Vagina (tissue), 2 donors: Measurements from ENCODE around the gene BMPR1A. TPM values are rescaled to one million over a fixed set of nuclear protein-coding genes. Genes with fewer than 3 reads are reported as not detected.

Experiments
- DNase-seq, 2 donors: peaks; one replicate each; pipeline ENCODE4 v3.0.0-alpha.2; 2017; ENCODE audit errors: extremely low spot score in 2 of 2
- H3K27ac ChIP-seq: fragments of 200-600 bp; sonication (generic); one replicate; pipeline ENCODE4 v1.5.1; 2019
- H3K27me3 ChIP-seq: fragments of 200-600 bp; sonication (generic); one replicate; pipeline ENCODE4 v1.5.1; 2019
- H3K36me3 ChIP-seq, 2 donors: fragments of 200-600 bp; sonication (generic); one replicate each; pipeline ENCODE4 v1.5.1; 2017 to 2019
- H3K4me1 ChIP-seq: fragments of 200-600 bp; sonication (generic); one replicate; pipeline ENCODE4 v1.5.1; 2019
- H3K4me3 ChIP-seq, 2 donors: fragments of 200-600 bp; sonication (generic); 1 replicate in 1 of 2; 2 replicates in 1 of 2; pipeline ENCODE4 v1.5.1; 2016 to 2019
- H3K9me3 ChIP-seq: fragments of 200-600 bp; sonication (generic); one replicate; pipeline ENCODE4 v1.5.1; 2019
- POLR2A ChIP-seq, 2 donors: fragments of 450-650 bp; IDR thresholded peaks; one replicate each; pipeline ENCODE4 v1.6.1; 2017; ENCODE audit warnings: antibody characterized with exemption in 2 of 2, mild to moderate bottlenecking in 2 of 2, moderate library complexity in 2 of 2
- POLR2AphosphoS5 ChIP-seq, 2 donors: sonication (generic); formaldehyde crosslinking; IDR thresholded peaks; one replicate each; pipeline ENCODE4 v1.9.0; 2017; ENCODE audit warnings: antibody characterized with exemption in 2 of 2, mild to moderate bottlenecking in 2 of 2, low read depth in 1 of 2; ENCODE audit not compliant: insufficient read depth in 1 of 2
- intact Hi-C: fragments of 100-400 bp; cut with DNase I; formaldehyde crosslinking; loops from one replicate; pipeline ENCODE4 v1.15.1; 2023
- total RNA-seq: library from RNA; depleted of rRNA; stranded (reverse); fragments of >200 nt; gene quantifications from one replicate; pipeline ENCODE4 v1.2.3, GENCODE V29; 2016
- TF ChIP-seq, protein P1 (sequence below), 3 experiments: fragments of 450-650 bp in 2 of 3; fragments of 200-600 bp in 1 of 3; sonication (generic) in 1 of 3; IDR thresholded peaks; one replicate each; pipeline ENCODE4 v1.5.1; 2017 to 2019; ENCODE audit warnings: antibody characterized with exemption in 3 of 3, mild to moderate bottlenecking in 2 of 3, moderate library complexity in 2 of 3

Gene BMPR1A
- total RNA-seq, 1 donor from 2014 or later = 33.1 TPM

DNA sequence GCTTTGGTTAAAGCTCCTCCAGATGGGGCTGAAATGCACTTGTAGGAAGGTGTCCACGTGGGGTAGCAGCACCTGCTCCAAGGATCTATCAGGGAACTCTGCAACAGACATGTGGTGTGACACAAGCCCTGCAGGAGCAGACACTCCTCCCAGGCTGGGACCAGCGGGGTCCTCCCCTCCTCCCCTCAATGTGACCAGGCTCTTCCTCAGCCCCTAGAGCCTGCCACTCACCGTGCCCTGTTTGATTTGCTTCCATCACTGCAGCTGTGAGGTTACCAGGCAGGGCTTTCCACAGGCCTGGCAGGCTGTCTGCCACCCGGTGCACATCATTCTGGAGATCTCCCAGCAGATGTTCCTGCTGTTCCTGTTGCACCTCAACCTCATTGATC, 187.6 kb downstream of the BMPR1A start:
- Histone ChIP-seq H3K27me3 (no peaks in the 10 kb centered on the region), H3K36me3 (no peaks in the 10 kb centered on the region), H3K4me1 (peaks cover 20% of the 10 kb centered on the region), H3K27ac (no peak overlapping the region), H3K4me3 (no peak overlapping the region), H3K9me3 (no peaks in the 10 kb centered on the region)
- peak; percentile 84 to 88 for DNase-seq
- TF ChIP-seq POLR2AphosphoS5 (IDR thresholded peaks at IDR 0.05; ENCODE audit: insufficient read depth in 1 of 2, low read depth in 1 of 2) = no peak
- TF ChIP-seq, protein P1, sequence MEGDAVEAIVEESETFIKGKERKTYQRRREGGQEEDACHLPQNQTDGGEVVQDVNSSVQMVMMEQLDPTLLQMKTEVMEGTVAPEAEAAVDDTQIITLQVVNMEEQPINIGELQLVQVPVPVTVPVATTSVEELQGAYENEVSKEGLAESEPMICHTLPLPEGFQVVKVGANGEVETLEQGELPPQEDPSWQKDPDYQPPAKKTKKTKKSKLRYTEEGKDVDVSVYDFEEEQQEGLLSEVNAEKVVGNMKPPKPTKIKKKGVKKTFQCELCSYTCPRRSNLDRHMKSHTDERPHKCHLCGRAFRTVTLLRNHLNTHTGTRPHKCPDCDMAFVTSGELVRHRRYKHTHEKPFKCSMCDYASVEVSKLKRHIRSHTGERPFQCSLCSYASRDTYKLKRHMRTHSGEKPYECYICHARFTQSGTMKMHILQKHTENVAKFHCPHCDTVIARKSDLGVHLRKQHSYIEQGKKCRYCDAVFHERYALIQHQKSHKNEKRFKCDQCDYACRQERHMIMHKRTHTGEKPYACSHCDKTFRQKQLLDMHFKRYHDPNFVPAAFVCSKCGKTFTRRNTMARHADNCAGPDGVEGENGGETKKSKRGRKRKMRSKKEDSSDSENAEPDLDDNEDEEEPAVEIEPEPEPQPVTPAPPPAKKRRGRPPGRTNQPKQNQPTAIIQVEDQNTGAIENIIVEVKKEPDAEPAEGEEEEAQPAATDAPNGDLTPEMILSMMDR (IDR thresholded peaks at IDR 0.05) = no peak
- no peak for TF ChIP-seq POLR2A (IDR thresholded peaks at IDR 0.05)
- intact Hi-C loops = no loop called here

DNA sequence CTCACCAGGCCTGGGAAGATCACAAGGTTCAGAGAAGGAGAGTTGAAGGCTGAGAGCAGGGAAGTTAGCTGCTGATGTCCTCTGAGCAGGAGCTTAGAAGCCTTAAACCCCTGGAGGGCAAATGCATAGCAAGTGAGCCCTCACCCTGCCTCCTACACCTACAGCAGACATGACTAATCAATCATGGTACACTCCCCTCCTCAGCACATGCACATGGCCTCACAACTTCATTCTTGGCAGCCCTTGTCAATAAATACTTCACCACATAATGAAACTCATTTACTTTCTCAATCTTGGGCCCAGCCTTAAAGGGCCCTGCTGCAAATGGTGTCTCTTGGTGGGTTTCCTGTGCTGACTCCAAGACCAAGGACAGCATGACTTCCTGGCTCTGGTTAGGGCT, 188.1 kb downstream of the BMPR1A start:
- Histone ChIP-seq H3K4me3 (no peak overlapping the region), H3K36me3 (no peaks in the 10 kb centered on the region), H3K9me3 (no peaks in the 10 kb centered on the region), H3K27me3 (no peaks in the 10 kb centered on the region), H3K27ac (no peak overlapping the region), H3K4me1 (peaks cover 20% of the 10 kb centered on the region)
- TF ChIP-seq, protein P1 (IDR thresholded peaks at IDR 0.05) = no peak
- TF ChIP-seq POLR2A (IDR thresholded peaks at IDR 0.05) (no peak), POLR2AphosphoS5 (IDR thresholded peaks at IDR 0.05; ENCODE audit: insufficient read depth in 1 of 2, low read depth in 1 of 2) (no peak)
- peak in 1 of 2 donors; percentile 67 for DNase-seq
- intact Hi-C loops = no loop called here

DNA sequence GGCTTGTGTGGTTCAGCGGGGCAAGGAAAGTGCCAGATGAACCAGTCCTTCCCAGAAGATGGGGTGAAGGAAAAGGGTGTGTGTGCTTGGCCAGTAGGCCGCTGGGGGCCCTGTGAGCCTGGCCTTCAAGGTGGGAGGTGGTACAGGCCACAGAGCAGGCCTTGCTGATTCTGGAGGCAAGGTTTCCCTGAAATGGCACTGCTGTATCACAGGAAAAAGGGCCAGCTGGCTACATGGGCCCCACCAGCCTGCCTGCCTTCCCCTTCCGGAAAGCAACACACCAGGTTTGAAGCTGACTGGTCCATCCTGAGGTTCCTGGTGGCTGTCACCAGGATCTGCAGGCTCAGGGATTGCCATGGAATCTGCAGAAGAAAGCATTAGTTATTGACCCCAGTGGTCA, 188.5 kb downstream of the BMPR1A start:
- peaks cover 20% of the 10 kb centered on the region for H3K4me1 ChIP-seq
- H3K9me3 ChIP-seq = no peaks in the 10 kb centered on the region
- TF ChIP-seq POLR2A (IDR thresholded peaks at IDR 0.05) = no peak
- TF ChIP-seq POLR2AphosphoS5 (IDR thresholded peaks at IDR 0.05; ENCODE audit: insufficient read depth in 1 of 2, low read depth in 1 of 2) = no peak
- TF ChIP-seq, protein P1 (IDR thresholded peaks at IDR 0.05) = no peak
- peak overlapping the region; percentile 18 for H3K27ac ChIP-seq
- H3K4me3 ChIP-seq = no peak overlapping the region
- no peaks in the 10 kb centered on the region for H3K27me3 ChIP-seq
- intact Hi-C loops = no loop called here
- peak; percentile 54 to 64 for DNase-seq
- no peaks in the 10 kb centered on the region for H3K36me3 ChIP-seq

DNA sequence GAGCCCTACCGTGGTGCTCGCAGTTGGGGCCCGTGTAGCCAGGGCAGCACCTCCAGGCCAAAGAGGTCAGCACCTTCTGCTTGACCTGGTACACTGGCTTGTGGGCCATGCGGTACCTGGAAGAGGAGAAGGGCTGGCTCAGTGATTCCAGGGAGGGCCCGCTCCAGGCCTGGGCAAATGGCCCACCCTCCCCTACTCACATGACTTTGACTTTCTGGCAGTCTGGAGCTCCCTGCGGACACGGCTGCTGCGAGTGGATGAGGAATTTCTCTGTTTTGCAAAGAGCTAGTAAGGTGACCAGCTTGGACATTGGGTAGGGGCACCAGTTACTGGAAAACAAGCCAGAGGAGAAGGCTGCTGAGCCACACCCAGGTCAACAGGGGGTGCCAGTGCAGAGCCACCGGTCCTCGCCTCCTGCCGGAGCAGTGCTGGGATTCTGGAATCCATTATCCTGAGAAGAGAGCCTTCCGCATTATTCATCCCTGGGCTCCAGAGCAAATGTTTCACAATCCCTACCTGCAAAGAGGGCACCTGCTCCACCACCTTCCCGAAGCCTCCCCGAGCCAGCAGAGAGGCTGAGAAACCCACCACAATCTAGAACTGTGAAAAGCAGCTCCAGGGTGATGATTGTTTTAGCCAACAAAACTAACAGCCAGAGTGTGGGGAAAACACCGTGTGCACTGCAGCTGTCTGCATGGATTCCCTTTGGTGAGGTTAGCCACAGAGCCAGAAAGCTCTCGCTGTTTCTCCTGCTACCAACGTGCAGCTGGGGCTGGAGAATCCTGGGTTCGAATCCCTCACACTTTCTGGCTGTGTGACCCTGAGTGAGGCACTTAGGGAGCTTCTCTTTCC, 189.2 kb downstream of the BMPR1A start:
- Histone ChIP-seq H3K36me3 (no peaks in the 10 kb centered on the region), H3K4me1 (peaks cover 20% of the 10 kb centered on the region), H3K27ac (peak overlapping the region; percentile 18), H3K4me3 (no peak overlapping the region), H3K27me3 (no peaks in the 10 kb centered on the region), H3K9me3 (no peaks in the 10 kb centered on the region)
- intact Hi-C loops = no loop called here
- DNase-seq = peak; percentile 55 to 86
- TF ChIP-seq POLR2AphosphoS5 (IDR thresholded peaks at IDR 0.05; ENCODE audit: insufficient read depth in 1 of 2, low read depth in 1 of 2) = no peak
- no peak for TF ChIP-seq POLR2A (IDR thresholded peaks at IDR 0.05)
- TF ChIP-seq, protein P1 (IDR thresholded peaks at IDR 0.05) = no peak
